Stomach (tissue), 9 donors: ENCODE results near the gene TAF4B. TPM values are rescaled to one million over a fixed set of nuclear protein-coding genes. Genes with fewer than 3 reads are reported as not detected.
"Not testable (repeated sequence)": the region's sequence is repeated elsewhere in the genome, so short reads cannot be mapped to it uniquely, and the experiment has no call there.

Experiments used
- DNase-seq, 2 donors: peaks; one replicate each; pipeline versions ENCODE4 v3.0.0 to v3.0.0-alpha.2; 2013 to 2019
- H3K27ac ChIP-seq, 5 donors: fragments of 200-600 bp in 4 of 5; sonication (generic) in 4 of 5; one replicate each; pipeline ENCODE4 v1.5.1; 2013 to 2019; ENCODE audit warnings: mild to moderate bottlenecking in 1 of 5, moderate library complexity in 1 of 5
- H3K27me3 ChIP-seq, 3 donors: fragments of 200-600 bp; sonication (generic); one replicate each; pipeline ENCODE4 v1.5.1; 2017 to 2019; ENCODE audit warnings: mixed run types in 1 of 3
- H3K36me3 ChIP-seq, 4 donors: fragments of 200-600 bp; sonication (generic); 1 replicate in 3 of 4; 2 replicates in 1 of 4; pipeline ENCODE4 v1.5.1; 2016 to 2019
- H3K4me1 ChIP-seq, 4 donors: fragments of 200-600 bp; sonication (generic); one replicate each; pipeline ENCODE4 v1.5.1; 2016 to 2019
- H3K4me3 ChIP-seq, 4 donors: fragments of 200-600 bp; sonication (generic) in 3 of 4; one replicate each; pipeline ENCODE4 v1.5.1; 2016 to 2019; ENCODE audit warnings: mild to moderate bottlenecking in 1 of 4
- H3K9me3 ChIP-seq, 4 donors: fragments of 200-600 bp; sonication (generic); one replicate each; pipeline ENCODE4 v1.5.1; 2016 to 2019
- CTCF ChIP-seq, 7 experiments: fragments of 450-650 bp in 4 of 7; fragments of 200-600 bp in 3 of 7; sonication (generic) in 3 of 7; IDR thresholded peaks; one replicate each; pipeline ENCODE4 v1.5.1; 2016 to 2019; ENCODE audit warnings: antibody characterized with exemption in 7 of 7, control low read depth in 2 of 7, mild to moderate bottlenecking in 1 of 7
- EP300 ChIP-seq: sonication (generic); formaldehyde crosslinking; IDR thresholded peaks from one replicate; pipeline ENCODE4 v1.6.1; 2017; ENCODE audit warnings: antibody characterized with exemption
- POLR2A ChIP-seq, 4 donors: fragments of 450-650 bp; IDR thresholded peaks; one replicate each; pipeline ENCODE4 v1.6.1; 2016; ENCODE audit warnings: antibody characterized with exemption in 4 of 4, control low read depth in 2 of 4, mild to moderate bottlenecking in 1 of 4, moderate library complexity in 1 of 4
- POLR2AphosphoS5 ChIP-seq, 3 donors: sonication (generic); formaldehyde crosslinking; IDR thresholded peaks; one replicate each; pipeline ENCODE4 v1.6.1; 2016; ENCODE audit warnings: antibody characterized with exemption in 3 of 3
- WGBS, 5 donors: extraction: QIAGEN DNeasy Blood & Tissue Kit in 3 of 5; methylation state at CpG; one replicate each; pipeline versions ENCODE4 v1.1.5 to v1.1.7; 2013 to 2018; 5-methylcytosine and 5-hydroxymethylcytosine counted together
- intact Hi-C: fragments of 100-400 bp; cut with DNase I; formaldehyde crosslinking; loops from one replicate; pipeline ENCODE4 v1.15.1; 2023; ENCODE audit warnings: low total_unique reads
- polyA plus RNA-seq, 3 donors: library from polyadenylated mRNA; stranded (reverse); fragments of 200-250 nt; gene quantifications; one replicate each; pipeline ENCODE4 v1.2.3, GENCODE V29; 2013
- total RNA-seq, 5 donors: library from RNA; depleted of rRNA; stranded (reverse); fragments of >200 nt; gene quantifications; one replicate each; pipeline versions ENCODE4 v1.1.0 to v1.2.3, GENCODE V29; 2014 to 2016
- donor health status: healthy with polysubstance abuse.
- donor health status: Bipolar disorder and iron deficiency.
- donor health status: healthy.

TAF4B gene
- total and polyA plus RNA-seq, 8 donors = 0.58 to 33.6 (median 5.0) TPM

- DNase-seq = peak in 1 of 2 donors; percentile 22
- TF ChIP-seq EP300 (no peak), CTCF (IDR thresholded peaks at IDR 0.05) (no peak), POLR2AphosphoS5 (IDR thresholded peaks at IDR 0.05) (no peak), POLR2A (IDR thresholded peaks at IDR 0.05) (no peak)
- H3K36me3 ChIP-seq = no peaks in the 10 kb centered on the region
- intact Hi-C loops = no loop called here
- no peaks in the 10 kb centered on the region for H3K9me3 ChIP-seq
- no peak overlapping the region for H3K4me3 ChIP-seq
- H3K27me3 ChIP-seq = no peaks in the 10 kb centered on the region
- no peaks in the 10 kb centered on the region for H3K4me1 ChIP-seq
- H3K27ac ChIP-seq = peak overlapping the region in 1 of 5 donors; percentile 26
- 73 to 87% (median 85%) methylated on average over 8 of the region's 8 CpGs for WGBS, 5 donors
Observed at GRCh38 chr18:26190506-26190905, 35.7 kb upstream of the TAF4B start.

GRCh38 chr18:26192233-26192632, 34.0 kb upstream of the TAF4B start:
- no peak overlapping the region for H3K4me3 ChIP-seq
- 64 to 90% (median 78%) methylated on average over 1 of the region's 1 CpG for WGBS, 5 donors
- H3K27ac ChIP-seq = no peak overlapping the region
- H3K4me1 ChIP-seq = no peaks in the 10 kb centered on the region
- H3K9me3 ChIP-seq = no peaks in the 10 kb centered on the region
- H3K27me3 ChIP-seq = no peaks in the 10 kb centered on the region
- H3K36me3 ChIP-seq = no peaks in the 10 kb centered on the region
- intact Hi-C loops = no loop called here
- no peak for TF ChIP-seq POLR2A (IDR thresholded peaks at IDR 0.05)
- TF ChIP-seq EP300 = no peak
- no peak for TF ChIP-seq POLR2AphosphoS5 (IDR thresholded peaks at IDR 0.05)
- TF ChIP-seq CTCF (IDR thresholded peaks at IDR 0.05) = no peak
- DNase-seq = no peak

GRCh38 chr18:26196605-26197004, 29.6 kb upstream of the TAF4B start:
- no peak for TF ChIP-seq POLR2AphosphoS5 (IDR thresholded peaks at IDR 0.05)
- TF ChIP-seq EP300 = no peak
- no peak for TF ChIP-seq POLR2A (IDR thresholded peaks at IDR 0.05)
- TF ChIP-seq CTCF (IDR thresholded peaks at IDR 0.05) = no peak
- intact Hi-C loops = no loop called here
- 82 to 95% (median 93%) methylated on average over 3 of the region's 3 CpGs for WGBS, 5 donors

GRCh38 chr18:26202001-26202400, 24.2 kb upstream of the TAF4B start:
- intact Hi-C loops, H3K27ac ChIP-seq, H3K4me3 ChIP-seq, H3K4me1 ChIP-seq, H3K36me3 ChIP-seq, H3K9me3 ChIP-seq, H3K27me3 ChIP-seq, DNase-seq: not testable (repeated sequence)
- 83 to 91% (median 85%) methylated on average over 8 of the region's 9 CpGs for WGBS, 5 donors

More at GRCh38 chr18:26196605-26197004, 29.6 kb upstream of the TAF4B start:
- no peak for DNase-seq
- Histone ChIP-seq H3K4me3 (no peak overlapping the region), H3K36me3 (no peaks in the 10 kb centered on the region), H3K4me1 (no peaks in the 10 kb centered on the region), H3K27ac (no peak overlapping the region), H3K27me3 (no peaks in the 10 kb centered on the region), H3K9me3 (peaks cover 0 to 8% (median 2%) of the 10 kb centered on the region in 4 donors)

GRCh38 chr18:26205318-26205717, 20.9 kb upstream of the TAF4B start:
- Histone ChIP-seq H3K4me1 (no peaks in the 10 kb centered on the region), H3K27ac (no peak overlapping the region), H3K36me3 (no peaks in the 10 kb centered on the region), H3K9me3 (peaks cover 0 to 8% (median 2%) of the 10 kb centered on the region in 4 donors), H3K27me3 (no peaks in the 10 kb centered on the region), H3K4me3 (no peak overlapping the region)
- WGBS, 5 donors = 79 to 100% (median 87%) methylated on average over 1 of the region's 1 CpG
- no peak for DNase-seq
- TF ChIP-seq POLR2A (IDR thresholded peaks at IDR 0.05) (no peak), CTCF (IDR thresholded peaks at IDR 0.05) (no peak), EP300 (no peak), POLR2AphosphoS5 (IDR thresholded peaks at IDR 0.05) (no peak)
- intact Hi-C loops = no loop called here
